GM23248 (cell line): ENCODE results near the gene SERPINA4. TPM values are rescaled to one million over a fixed set of nuclear protein-coding genes. Genes with fewer than 3 reads are reported as not detected.

Source experiments
- DNase-seq: peaks from one replicate; pipeline ENCODE4 v3.0.0-alpha.2; 2015
- H2AFZ ChIP-seq: fragments of 200-600 bp; sonication (generic); 2 replicates; pipeline ENCODE4 v1.6.1; 2016; ENCODE audit warnings: antibody characterized with exemption
- H3F3A ChIP-seq: fragments of 200-600 bp; sonication (generic); 2 replicates; pipeline ENCODE4 v1.6.1; 2016; ENCODE audit warnings: mild to moderate bottlenecking, antibody characterized with exemption, mixed run types; ENCODE audit not compliant: insufficient read depth
- H3K27ac ChIP-seq: fragments of 200-600 bp; sonication (generic); 2 replicates; pipeline ENCODE4 v1.5.1; 2016; ENCODE audit warnings: mild to moderate bottlenecking
- H3K27me3 ChIP-seq: fragments of 200-600 bp; sonication (generic); replicated peaks from 2 replicates; pipeline ENCODE4 v1.6.1; 2016; ENCODE audit warnings: mild to moderate bottlenecking; ENCODE audit not compliant: insufficient read depth
- H3K36me3 ChIP-seq: fragments of 200-600 bp; sonication (generic); 2 replicates; pipeline ENCODE4 v1.6.1; 2016; ENCODE audit warnings: low read depth, mild to moderate bottlenecking
- H3K4me1 ChIP-seq: fragments of 200-600 bp; sonication (generic); 2 replicates; pipeline ENCODE4 v1.6.1; 2016; ENCODE audit warnings: mild to moderate bottlenecking; ENCODE audit not compliant: insufficient read depth
- H3K4me2 ChIP-seq: fragments of 200-600 bp; sonication (generic); one replicate; pipeline ENCODE4 v1.6.1; 2016; ENCODE audit warnings: mild to moderate bottlenecking; ENCODE audit not compliant: unreplicated experiment
- H3K4me3 ChIP-seq: fragments of 200-600 bp; sonication (generic); 2 replicates; pipeline ENCODE4 v1.5.1; 2016; ENCODE audit warnings: mild to moderate bottlenecking
- H3K79me2 ChIP-seq: fragments of 200-600 bp; sonication (generic); 2 replicates; pipeline ENCODE4 v1.6.1; 2016; ENCODE audit warnings: mild to moderate bottlenecking; ENCODE audit not compliant: insufficient read depth
- H3K9ac ChIP-seq: fragments of 200-600 bp; sonication (generic); 2 replicates; pipeline ENCODE4 v1.6.1; 2016; ENCODE audit warnings: mild to moderate bottlenecking
- H3K9me2 ChIP-seq: fragments of 200-600 bp; sonication (generic); 2 replicates; pipeline ENCODE4 v1.6.1; 2016; ENCODE audit warnings: mixed run types, mild to moderate bottlenecking, moderate library complexity; ENCODE audit not compliant: insufficient read depth
- H3K9me3 ChIP-seq: fragments of 200-600 bp; sonication (generic); one replicate; pipeline ENCODE4 v1.6.1; 2017; ENCODE audit warnings: low read depth
- H4K20me1 ChIP-seq: fragments of 200-600 bp; sonication (generic); 2 replicates; pipeline ENCODE4 v1.6.0; 2016; ENCODE audit not compliant: insufficient read depth
- EZH2 ChIP-seq: fragments of 200-600 bp; sonication (generic); IDR thresholded peaks from 2 replicates; pipeline ENCODE4 v1.6.1; 2018; ENCODE audit warnings: antibody characterized with exemption, mild to moderate bottlenecking; ENCODE audit not compliant: insufficient read depth, poor library complexity, severe bottlenecking
- EZH2phosphoT487 ChIP-seq: fragments of 200-600 bp; sonication (generic); IDR thresholded peaks from 2 replicates; pipeline ENCODE4 v1.6.1; 2018; ENCODE audit warnings: antibody characterized with exemption, moderate library complexity, mild to moderate bottlenecking, low read depth; ENCODE audit not compliant: insufficient read depth
- WGBS, 2 experiments: methylation state at CpG; one replicate each; pipeline ENCODE4 v1.1.6; 2015 to 2017; ENCODE audit warnings: low lambda C conversion rate in 2 of 2, low coverage in 1 of 2; ENCODE audit errors: missing lambda C conversion rate in 2 of 2; 5-methylcytosine and 5-hydroxymethylcytosine counted together
- in situ Hi-C: fragments of 300-500 bp; cut with MboI; formaldehyde crosslinking; loops from 2 replicates; pipeline ENCODE4 v1.15.0; 2020
- polyA plus RNA-seq: library from polyadenylated mRNA; unstranded; fragments of >200 nt; fragmentation: Nextera tagmentation; extraction: Ambion mirVana; gene quantifications from 2 replicates; pipeline ENCODE4 v1.2.1, GENCODE V29; 2016
- total RNA-seq: library from RNA; depleted of rRNA; stranded (reverse); fragments of >200 nt; shearing (Covaris generic); gene quantifications from 2 replicates; pipeline ENCODE4 v1.2.3, GENCODE V29; 2014

Gene SERPINA4
- total and polyA plus RNA-seq, 2 experiments from 2014 or later, result not detected

DNA sequence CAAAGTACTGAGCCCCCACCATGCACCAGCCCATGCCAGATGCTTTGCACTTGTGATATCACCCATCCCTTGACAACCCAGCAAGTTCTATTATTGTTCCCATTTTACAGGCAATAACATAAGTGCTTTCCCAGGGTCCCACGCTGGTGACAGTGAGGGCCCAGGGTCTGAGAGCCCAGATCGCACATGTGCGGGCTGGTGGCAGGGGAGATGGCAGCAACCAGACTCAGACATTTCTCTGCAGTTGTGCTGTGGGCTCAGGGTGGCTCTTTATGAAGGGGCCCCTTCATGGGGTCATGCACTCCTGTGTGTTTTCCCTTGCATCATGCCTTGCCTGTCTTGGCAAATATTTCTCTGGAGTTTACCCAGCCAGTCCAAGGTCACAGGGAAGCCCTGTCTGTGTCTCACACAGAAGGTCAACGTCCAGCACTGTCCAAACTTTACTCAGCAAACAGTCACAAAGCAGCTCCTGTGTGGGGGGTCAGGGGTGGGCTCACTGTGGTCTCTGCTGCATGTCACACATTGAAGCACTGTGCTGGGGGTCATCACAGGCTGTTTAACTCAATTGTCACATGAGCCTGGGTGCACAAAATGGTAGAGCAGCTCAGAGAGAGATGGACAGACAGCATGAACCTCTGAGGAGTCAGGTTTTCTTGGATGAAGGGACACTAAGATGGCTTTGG lies 32.6 kb downstream of the SERPINA4 start:
- TF ChIP-seq EZH2, result no peak
- no peak for TF ChIP-seq EZH2phosphoT487

DNA sequence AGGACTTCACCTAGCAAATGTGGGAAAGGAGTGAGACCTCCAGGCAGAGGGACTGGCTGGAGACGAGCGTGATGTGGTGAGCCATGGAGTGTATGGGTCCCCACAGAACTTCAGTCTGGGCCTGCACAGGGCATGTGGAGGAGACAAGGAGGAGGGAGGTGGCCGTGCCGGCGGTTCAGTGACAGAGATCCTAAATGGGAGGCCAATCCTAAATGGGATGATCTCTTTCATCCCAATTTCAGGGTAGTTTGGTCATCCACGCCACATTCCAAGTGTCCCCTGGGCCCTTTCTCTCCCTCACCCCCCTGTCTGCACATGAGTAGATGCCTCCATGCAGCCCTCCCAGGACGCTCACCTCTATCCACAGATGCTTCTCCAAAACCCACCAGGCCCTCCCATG lies 33.2 kb downstream of the SERPINA4 start:
- 79 to 91% methylated on average over 6 to 7 of the region's 7 CpGs for WGBS, 2 experiments
- in situ Hi-C loops, result no loop called here

More for the DNA sequence above, 32.6 kb downstream of the SERPINA4 start:
- in situ Hi-C loops, result no loop called here
- H3F3A ChIP-seq, result no peaks in the 10 kb centered on the region
- peaks cover 2% of the 10 kb centered on the region for H3K4me1 ChIP-seq
- H3K4me2 ChIP-seq, result no peak overlapping the region
- H3K9me2 ChIP-seq, result no peaks in the 10 kb centered on the region
- H4K20me1 ChIP-seq, result no peaks in the 10 kb centered on the region
- no peak overlapping the region for H3K9ac ChIP-seq
- H3K27me3 ChIP-seq, result peaks cover 9% of the 10 kb centered on the region; the same call in 1 of the 2 replicates
- H3K4me3 ChIP-seq, result no peak overlapping the region
- H3K9me3 ChIP-seq, result no peaks in the 10 kb centered on the region
- 63 to 64% methylated on average over 4 of the region's 4 CpGs for WGBS, 2 experiments
- no peak overlapping the region for H3K27ac ChIP-seq
- H3K79me2 ChIP-seq, result no peaks in the 10 kb centered on the region
- H2AFZ ChIP-seq, result no peak overlapping the region
- no peaks in the 10 kb centered on the region for H3K36me3 ChIP-seq
- DNase-seq, result no peak

GRCh38 chr14:94595912-94596311 lies 34.7 kb downstream of the SERPINA4 start:
- TF ChIP-seq EZH2phosphoT487 (no peak), EZH2 (no peak)
- no peaks in the 10 kb centered on the region for H3K36me3 ChIP-seq
- in situ Hi-C loops, result no loop called here

More for the DNA sequence above, 33.2 kb downstream of the SERPINA4 start:
- Histone ChIP-seq H3K9ac (no peak overlapping the region), H3K4me1 (peaks cover 7% of the 10 kb centered on the region), H3K9me2 (no peaks in the 10 kb centered on the region), H3K4me3 (no peak overlapping the region), H3F3A (0 out of 2 replicates have a peak, but pooled peaks cover 1% of the 10 kb centered on the region), H4K20me1 (no peaks in the 10 kb centered on the region), H3K36me3 (no peaks in the 10 kb centered on the region), H3K79me2 (no peaks in the 10 kb centered on the region), H3K27me3 (0 out of 2 replicates have a peak, but pooled peaks cover 3% of the 10 kb centered on the region), H3K4me2 (no peak overlapping the region), H3K27ac (no peak overlapping the region), H3K9me3 (no peaks in the 10 kb centered on the region), H2AFZ (no peak overlapping the region)
- DNase-seq, result no peak
- TF ChIP-seq EZH2phosphoT487 (no peak), EZH2 (no peak)

DNA sequence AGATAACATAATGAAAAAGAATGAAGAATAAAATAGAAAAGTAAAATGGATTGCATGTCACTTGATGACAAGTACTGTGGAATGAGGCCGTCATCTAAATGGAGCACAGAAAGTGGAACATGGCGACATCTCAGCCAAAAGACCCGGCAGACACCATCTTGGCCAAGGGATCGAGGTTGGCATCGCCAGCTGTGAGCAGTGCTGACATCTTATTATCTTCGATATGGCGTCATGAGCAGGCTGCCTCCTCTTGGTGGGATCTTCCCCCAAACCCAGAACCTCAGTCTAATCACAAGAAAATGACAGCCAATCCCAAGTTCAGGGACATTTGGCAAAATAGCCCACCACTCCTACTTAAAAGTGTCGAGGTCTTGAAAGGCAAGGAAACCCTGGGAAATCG lies 35.1 kb downstream of the SERPINA4 start:
- no peak overlapping the region for H3K9ac ChIP-seq
- WGBS, 2 experiments, result 79 to 87% methylated on average over 9 of the region's 9 CpGs
- in situ Hi-C loops, result no loop called here

More at GRCh38 chr14:94595912-94596311, 34.7 kb downstream of the SERPINA4 start:
- no peaks in the 10 kb centered on the region for H3K79me2 ChIP-seq
- H3K4me3 ChIP-seq, result no peak overlapping the region
- peaks cover 21% of the 10 kb centered on the region for H3K4me1 ChIP-seq
- DNase-seq, result no peak
- H3K27me3 ChIP-seq, result no peaks in the 10 kb centered on the region
- H3K9me3 ChIP-seq, result no peaks in the 10 kb centered on the region
- no peaks in the 10 kb centered on the region for H3K9me2 ChIP-seq
- 56 to 57% methylated on average over 2 of the region's 2 CpGs for WGBS, 2 experiments
- H4K20me1 ChIP-seq, result no peaks in the 10 kb centered on the region
- no peak overlapping the region for H3K4me2 ChIP-seq
- no peak overlapping the region for H3K9ac ChIP-seq
- peaks cover 10% of the 10 kb centered on the region; the same call in 1 of the 2 replicates for H3F3A ChIP-seq
- no peak overlapping the region for H2AFZ ChIP-seq
- no peak overlapping the region for H3K27ac ChIP-seq

More for the DNA sequence above, 35.1 kb downstream of the SERPINA4 start:
- Histone ChIP-seq H2AFZ (no peak overlapping the region), H3K27ac (no peak overlapping the region), H3K4me2 (no peak overlapping the region), H3K79me2 (no peaks in the 10 kb centered on the region), H3K36me3 (no peaks in the 10 kb centered on the region), H3K27me3 (no peaks in the 10 kb centered on the region), H3K9me3 (no peaks in the 10 kb centered on the region), H3K4me3 (no peak overlapping the region), H3K4me1 (peaks cover 24% of the 10 kb centered on the region), H3F3A (peaks cover 12% of the 10 kb centered on the region; the same call in 1 of the 2 replicates), H4K20me1 (no peaks in the 10 kb centered on the region), H3K9me2 (no peaks in the 10 kb centered on the region)
- TF ChIP-seq EZH2phosphoT487, result no peak
- no peak for TF ChIP-seq EZH2
- DNase-seq, result no peak
